SK-N-SH treated with all-trans-retinoic acid at 6 μM for 48 hours (cell line): Measurements from ENCODE around the gene TEAD1.

Source experiments
- ATAC-seq: fragments of 200-7000 bp; cut with Tn5 transposase; 3 replicates; pipeline ENCODE4 v1.9.1; 2020; ENCODE audit warnings: mild to moderate bottlenecking, moderate library complexity
- ARNTL ChIP-seq: fragments of 450-650 bp; formaldehyde crosslinking; IDR thresholded peaks from 2 replicates; pipeline ENCODE4 v1.5.0; 2020; ENCODE audit warnings: low read depth, mild to moderate bottlenecking, moderate library complexity, borderline replicate concordance
- ISL1 ChIP-seq: fragments of 250-450 bp; sonication (Bioruptor Pico); IDR thresholded peaks from 2 replicates; pipeline ENCODE4 v2.1.2; 2022; ENCODE audit warnings: mild to moderate bottlenecking, moderate library complexity
- OSR1 ChIP-seq: fragments of 250-450 bp; sonication (Bioruptor Pico); IDR thresholded peaks from 2 replicates; pipeline ENCODE4 v1.8.0; 2022; ENCODE audit warnings: moderate library complexity, mild to moderate bottlenecking, inconsistent platforms
- PPARA ChIP-seq: fragments of 250-450 bp; sonication (Bioruptor Pico); IDR thresholded peaks from 2 replicates; pipeline ENCODE4 v1.5.0; 2020; ENCODE audit warnings: mild to moderate bottlenecking, borderline replicate concordance
- RARB ChIP-seq: fragments of 250-450 bp; sonication (Bioruptor Pico); IDR thresholded peaks from 2 replicates; pipeline ENCODE4 v1.8.0; 2021; ENCODE audit warnings: mild to moderate bottlenecking, moderate library complexity
- SNAI2 ChIP-seq: fragments of 250-450 bp; sonication (Bioruptor Pico); IDR thresholded peaks from 2 replicates; pipeline ENCODE4 v1.5.0; 2020; ENCODE audit warnings: mild to moderate bottlenecking, moderate library complexity
- TCF4 ChIP-seq: fragments of 250-450 bp; sonication (Bioruptor Pico); IDR thresholded peaks from 2 replicates; pipeline ENCODE4 v1.8.0; 2021; ENCODE audit warnings: mild to moderate bottlenecking, moderate library complexity, borderline replicate concordance
- TOX ChIP-seq: fragments of 250-450 bp; sonication (Bioruptor Pico); IDR thresholded peaks from 2 replicates; pipeline ENCODE4 v1.8.0; 2021; ENCODE audit warnings: mild to moderate bottlenecking, moderate library complexity, borderline replicate concordance
- ZC3H10 ChIP-seq: fragments of 250-450 bp; sonication (Bioruptor Pico); IDR thresholded peaks from 2 replicates; pipeline ENCODE4 v1.5.1; 2021; ENCODE audit warnings: mild to moderate bottlenecking, moderate library complexity
- ZFP3 ChIP-seq: fragments of 250-450 bp; sonication (Bioruptor Pico); IDR thresholded peaks from 2 replicates; pipeline ENCODE4 v1.5.0; 2020; ENCODE audit warnings: mild to moderate bottlenecking, moderate library complexity
- ZFP30 ChIP-seq: fragments of 450-650 bp; formaldehyde crosslinking; IDR thresholded peaks from 2 replicates; pipeline ENCODE4 v1.5.0; 2022; ENCODE audit warnings: mild to moderate bottlenecking, moderate library complexity
- ZNF565 ChIP-seq: fragments of 450-650 bp; formaldehyde crosslinking; conservative IDR thresholded peaks from 2 replicates; pipeline ENCODE4 v1.5.0; 2020; ENCODE audit warnings: low read depth, mild to moderate bottlenecking, moderate library complexity
- ZNF70 ChIP-seq: fragments of 450-650 bp; formaldehyde crosslinking; IDR thresholded peaks from 2 replicates; pipeline ENCODE4 v1.5.0; 2020; ENCODE audit warnings: mild to moderate bottlenecking, moderate library complexity
- ZNF8 ChIP-seq: fragments of 450-650 bp; formaldehyde crosslinking; IDR thresholded peaks from 2 replicates; pipeline ENCODE4 v1.5.0; 2020; ENCODE audit warnings: mild to moderate bottlenecking, moderate library complexity
- TF ChIP-seq, protein P1 (sequence below): fragments of 250-450 bp; sonication (Bioruptor Pico); IDR thresholded peaks from 2 replicates; pipeline ENCODE4 v1.5.1; 2020; ENCODE audit warnings: low read depth, mild to moderate bottlenecking, moderate library complexity
- TF ChIP-seq, protein P2 (sequence below): fragments of 250-450 bp; sonication (Bioruptor Pico); IDR thresholded peaks from 2 replicates; pipeline ENCODE4 v1.8.0; 2021; ENCODE audit warnings: low read depth, mild to moderate bottlenecking, moderate library complexity, borderline replicate concordance
- TF ChIP-seq, protein P3 (sequence below): fragments of 250-450 bp; sonication (Bioruptor Pico); IDR thresholded peaks from 2 replicates; pipeline ENCODE4 v1.8.0; 2020; ENCODE audit warnings: mild to moderate bottlenecking, moderate library complexity, borderline replicate concordance
- TF ChIP-seq, protein P4 (sequence below): fragments of 250-450 bp; sonication (Bioruptor Pico); IDR thresholded peaks from 2 replicates; pipeline ENCODE4 v1.5.0; 2020; ENCODE audit warnings: mild to moderate bottlenecking, moderate library complexity
- TF ChIP-seq, protein P5 (sequence below): fragments of 250-450 bp; sonication (Bioruptor Pico); IDR thresholded peaks from 2 replicates; pipeline ENCODE4 v1.5.1; 2021; ENCODE audit warnings: mild to moderate bottlenecking, moderate library complexity

TEAD1 gene

DNA sequence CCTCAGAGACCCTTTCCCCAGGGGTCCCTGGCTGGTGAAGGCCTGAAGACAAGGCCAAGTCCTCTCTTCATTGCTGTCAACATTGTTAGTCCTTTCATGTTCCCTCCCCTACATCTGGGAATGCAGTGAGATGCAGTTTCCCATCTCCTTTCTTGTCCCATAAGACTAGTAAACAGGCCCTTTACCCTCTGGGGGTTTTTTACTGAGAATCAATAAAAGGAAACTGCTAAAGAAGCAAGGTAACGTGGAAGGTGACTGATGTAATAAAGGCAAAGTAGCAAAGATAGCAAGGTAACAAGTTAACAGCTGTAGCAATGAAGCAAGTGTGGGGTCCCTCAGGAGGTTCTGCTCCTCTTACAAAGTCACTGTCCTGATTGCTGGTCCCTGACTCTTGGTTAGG, 37.3 kb downstream of the TEAD1 start:
- ATAC-seq, result no peak
- TF ChIP-seq SNAI2 (CRISPR knock-in tag) (no peak), ZNF70 (CRISPR knock-in tag) (no peak), TCF4 (CRISPR knock-in tag) (no peak), OSR1 (no peak), RARB (CRISPR knock-in tag) (no peak), ZNF565 (CRISPR knock-in tag) (no peak), ARNTL (CRISPR knock-in tag) (no peak), ZNF8 (CRISPR knock-in tag) (no peak), TOX (CRISPR knock-in tag) (no peak), ZFP30 (no peak), PPARA (no peak), ZC3H10 (CRISPR knock-in tag) (no peak)
- TF ChIP-seq, protein P1, sequence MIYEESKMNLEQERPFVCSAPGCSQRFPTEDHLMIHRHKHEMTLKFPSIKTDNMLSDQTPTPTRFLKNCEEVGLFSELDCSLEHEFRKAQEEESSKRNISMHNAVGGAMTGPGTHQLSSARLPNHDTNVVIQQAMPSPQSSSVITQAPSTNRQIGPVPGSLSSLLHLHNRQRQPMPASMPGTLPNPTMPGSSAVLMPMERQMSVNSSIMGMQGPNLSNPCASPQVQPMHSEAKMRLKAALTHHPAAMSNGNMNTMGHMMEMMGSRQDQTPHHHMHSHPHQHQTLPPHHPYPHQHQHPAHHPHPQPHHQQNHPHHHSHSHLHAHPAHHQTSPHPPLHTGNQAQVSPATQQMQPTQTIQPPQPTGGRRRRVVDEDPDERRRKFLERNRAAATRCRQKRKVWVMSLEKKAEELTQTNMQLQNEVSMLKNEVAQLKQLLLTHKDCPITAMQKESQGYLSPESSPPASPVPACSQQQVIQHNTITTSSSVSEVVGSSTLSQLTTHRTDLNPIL (CRISPR knock-in tag), result no peak
- TF ChIP-seq, protein P2, sequence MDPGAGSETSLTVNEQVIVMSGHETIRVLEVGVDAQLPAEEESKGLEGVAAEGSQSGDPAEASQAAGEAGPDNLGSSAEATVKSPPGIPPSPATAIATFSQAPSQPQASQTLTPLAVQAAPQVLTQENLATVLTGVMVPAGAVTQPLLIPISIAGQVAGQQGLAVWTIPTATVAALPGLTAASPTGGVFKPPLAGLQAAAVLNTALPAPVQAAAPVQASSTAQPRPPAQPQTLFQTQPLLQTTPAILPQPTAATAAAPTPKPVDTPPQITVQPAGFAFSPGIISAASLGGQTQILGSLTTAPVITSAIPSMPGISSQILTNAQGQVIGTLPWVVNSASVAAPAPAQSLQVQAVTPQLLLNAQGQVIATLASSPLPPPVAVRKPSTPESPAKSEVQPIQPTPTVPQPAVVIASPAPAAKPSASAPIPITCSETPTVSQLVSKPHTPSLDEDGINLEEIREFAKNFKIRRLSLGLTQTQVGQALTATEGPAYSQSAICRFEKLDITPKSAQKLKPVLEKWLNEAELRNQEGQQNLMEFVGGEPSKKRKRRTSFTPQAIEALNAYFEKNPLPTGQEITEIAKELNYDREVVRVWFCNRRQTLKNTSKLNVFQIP (CRISPR knock-in tag), result no peak
- TF ChIP-seq, protein P3, sequence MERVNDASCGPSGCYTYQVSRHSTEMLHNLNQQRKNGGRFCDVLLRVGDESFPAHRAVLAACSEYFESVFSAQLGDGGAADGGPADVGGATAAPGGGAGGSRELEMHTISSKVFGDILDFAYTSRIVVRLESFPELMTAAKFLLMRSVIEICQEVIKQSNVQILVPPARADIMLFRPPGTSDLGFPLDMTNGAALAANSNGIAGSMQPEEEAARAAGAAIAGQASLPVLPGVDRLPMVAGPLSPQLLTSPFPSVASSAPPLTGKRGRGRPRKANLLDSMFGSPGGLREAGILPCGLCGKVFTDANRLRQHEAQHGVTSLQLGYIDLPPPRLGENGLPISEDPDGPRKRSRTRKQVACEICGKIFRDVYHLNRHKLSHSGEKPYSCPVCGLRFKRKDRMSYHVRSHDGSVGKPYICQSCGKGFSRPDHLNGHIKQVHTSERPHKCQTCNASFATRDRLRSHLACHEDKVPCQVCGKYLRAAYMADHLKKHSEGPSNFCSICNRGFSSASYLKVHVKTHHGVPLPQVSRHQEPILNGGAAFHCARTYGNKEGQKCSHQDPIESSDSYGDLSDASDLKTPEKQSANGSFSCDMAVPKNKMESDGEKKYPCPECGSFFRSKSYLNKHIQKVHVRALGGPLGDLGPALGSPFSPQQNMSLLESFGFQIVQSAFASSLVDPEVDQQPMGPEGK (CRISPR knock-in tag), result no peak
- TF ChIP-seq, protein P4, sequence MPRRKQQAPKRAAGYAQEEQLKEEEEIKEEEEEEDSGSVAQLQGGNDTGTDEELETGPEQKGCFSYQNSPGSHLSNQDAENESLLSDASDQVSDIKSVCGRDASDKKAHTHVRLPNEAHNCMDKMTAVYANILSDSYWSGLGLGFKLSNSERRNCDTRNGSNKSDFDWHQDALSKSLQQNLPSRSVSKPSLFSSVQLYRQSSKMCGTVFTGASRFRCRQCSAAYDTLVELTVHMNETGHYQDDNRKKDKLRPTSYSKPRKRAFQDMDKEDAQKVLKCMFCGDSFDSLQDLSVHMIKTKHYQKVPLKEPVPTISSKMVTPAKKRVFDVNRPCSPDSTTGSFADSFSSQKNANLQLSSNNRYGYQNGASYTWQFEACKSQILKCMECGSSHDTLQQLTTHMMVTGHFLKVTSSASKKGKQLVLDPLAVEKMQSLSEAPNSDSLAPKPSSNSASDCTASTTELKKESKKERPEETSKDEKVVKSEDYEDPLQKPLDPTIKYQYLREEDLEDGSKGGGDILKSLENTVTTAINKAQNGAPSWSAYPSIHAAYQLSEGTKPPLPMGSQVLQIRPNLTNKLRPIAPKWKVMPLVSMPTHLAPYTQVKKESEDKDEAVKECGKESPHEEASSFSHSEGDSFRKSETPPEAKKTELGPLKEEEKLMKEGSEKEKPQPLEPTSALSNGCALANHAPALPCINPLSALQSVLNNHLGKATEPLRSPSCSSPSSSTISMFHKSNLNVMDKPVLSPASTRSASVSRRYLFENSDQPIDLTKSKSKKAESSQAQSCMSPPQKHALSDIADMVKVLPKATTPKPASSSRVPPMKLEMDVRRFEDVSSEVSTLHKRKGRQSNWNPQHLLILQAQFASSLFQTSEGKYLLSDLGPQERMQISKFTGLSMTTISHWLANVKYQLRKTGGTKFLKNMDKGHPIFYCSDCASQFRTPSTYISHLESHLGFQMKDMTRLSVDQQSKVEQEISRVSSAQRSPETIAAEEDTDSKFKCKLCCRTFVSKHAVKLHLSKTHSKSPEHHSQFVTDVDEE (CRISPR knock-in tag), result no peak

DNA sequence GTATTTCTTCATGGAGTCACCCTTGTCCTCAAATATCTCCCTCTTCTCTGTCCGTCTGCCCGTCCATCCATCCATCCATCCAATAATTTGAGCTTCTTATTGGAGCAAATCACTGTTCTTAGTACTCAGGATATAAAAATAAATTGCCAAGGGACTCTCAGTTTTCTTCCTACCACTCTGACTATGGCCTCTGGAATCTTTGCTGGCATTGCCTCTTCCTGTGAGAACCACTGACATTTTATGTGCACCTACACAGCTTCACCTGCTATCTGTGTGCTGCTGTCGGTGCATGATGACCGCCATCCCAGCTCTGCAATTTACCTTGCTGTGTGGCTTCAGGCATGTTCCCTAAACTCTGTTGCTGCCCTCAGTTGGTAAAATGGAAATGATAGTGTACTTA, 37.9 kb downstream of the TEAD1 start:
- TF ChIP-seq ISL1 (CRISPR knock-in tag) (no peak), ZNF70 (CRISPR knock-in tag) (no peak), ZFP3 (no peak), OSR1 (no peak), ZNF565 (CRISPR knock-in tag) (no peak), TOX (CRISPR knock-in tag) (no peak), SNAI2 (CRISPR knock-in tag) (no peak), ZNF8 (CRISPR knock-in tag) (no peak)
- TF ChIP-seq, protein P5, sequence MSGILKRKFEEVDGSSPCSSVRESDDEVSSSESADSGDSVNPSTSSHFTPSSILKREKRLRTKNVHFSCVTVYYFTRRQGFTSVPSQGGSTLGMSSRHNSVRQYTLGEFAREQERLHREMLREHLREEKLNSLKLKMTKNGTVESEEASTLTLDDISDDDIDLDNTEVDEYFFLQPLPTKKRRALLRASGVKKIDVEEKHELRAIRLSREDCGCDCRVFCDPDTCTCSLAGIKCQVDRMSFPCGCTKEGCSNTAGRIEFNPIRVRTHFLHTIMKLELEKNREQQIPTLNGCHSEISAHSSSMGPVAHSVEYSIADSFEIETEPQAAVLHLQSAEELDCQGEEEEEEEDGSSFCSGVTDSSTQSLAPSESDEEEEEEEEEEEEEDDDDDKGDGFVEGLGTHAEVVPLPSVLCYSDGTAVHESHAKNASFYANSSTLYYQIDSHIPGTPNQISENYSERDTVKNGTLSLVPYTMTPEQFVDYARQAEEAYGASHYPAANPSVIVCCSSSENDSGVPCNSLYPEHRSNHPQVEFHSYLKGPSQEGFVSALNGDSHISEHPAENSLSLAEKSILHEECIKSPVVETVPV, result no peak
- TF ChIP-seq, protein P2 (CRISPR knock-in tag), result no peak
- TF ChIP-seq, protein P3 (CRISPR knock-in tag), result no peak
- TF ChIP-seq, protein P4 (CRISPR knock-in tag), result no peak
- ATAC-seq, result no peak
